Glutamatergic neuron (in vitro differentiated cells): ENCODE results near the gene CNTFR. TPM values are rescaled to one million over a fixed set of nuclear protein-coding genes. Genes with fewer than 3 reads are reported as not detected.
A peak's percentile ranks its signal among the peaks of the same experiment; 100 is the strongest.

Experiments used
- DNase-seq: peaks from one replicate; pipeline ENCODE4 v3.0.0; 2022
- H3K27ac Mint-ChIP-seq: one replicate; pipeline ENCODE4 v1.8.0; 2020; ENCODE audit warnings: mild to moderate bottlenecking, mixed read lengths, inconsistent platforms; ENCODE audit not compliant: unreplicated experiment
- H3K27me3 Mint-ChIP-seq: one replicate; pipeline ENCODE4 v1.8.0; 2020; ENCODE audit warnings: mild to moderate bottlenecking, moderate library complexity, mixed read lengths, inconsistent platforms; ENCODE audit not compliant: unreplicated experiment
- H3K36me3 Mint-ChIP-seq: one replicate; pipeline ENCODE4 v1.8.0; 2020; ENCODE audit warnings: mild to moderate bottlenecking, mixed read lengths, inconsistent platforms; ENCODE audit not compliant: unreplicated experiment
- H3K4me1 Mint-ChIP-seq: one replicate; pipeline ENCODE4 v1.8.0; 2020; ENCODE audit warnings: mild to moderate bottlenecking, low read depth, mixed read lengths, inconsistent platforms; ENCODE audit not compliant: unreplicated experiment
- H3K4me3 Mint-ChIP-seq: one replicate; pipeline ENCODE4 v1.8.0; 2020; ENCODE audit warnings: mild to moderate bottlenecking, mixed read lengths, inconsistent platforms; ENCODE audit not compliant: unreplicated experiment
- H3K9me3 Mint-ChIP-seq: one replicate; pipeline ENCODE4 v1.8.0; 2020; ENCODE audit warnings: mild to moderate bottlenecking, moderate library complexity, mixed read lengths, inconsistent platforms; ENCODE audit not compliant: unreplicated experiment
- total RNA-seq: library from RNA; stranded (reverse); fragmentation: NEBNext Ultra II Directional; extraction: Animal tissue kit (Norgen Biotek cat#: 25700); gene quantifications from one replicate; pipeline ENCODE4 v1.2.1, GENCODE V29; 2021; ENCODE audit not compliant: unreplicated experiment
- TF ChIP-seq, protein P1 (sequence below): fragments of 200-600 bp; sonication (generic); IDR thresholded peaks from one replicate; pipeline ENCODE4 v1.5.0; 2021; ENCODE audit not compliant: partially characterized antibody, unreplicated experiment

CNTFR gene
- total RNA-seq, 1 donor from 2014 or later: 170 TPM

DNA sequence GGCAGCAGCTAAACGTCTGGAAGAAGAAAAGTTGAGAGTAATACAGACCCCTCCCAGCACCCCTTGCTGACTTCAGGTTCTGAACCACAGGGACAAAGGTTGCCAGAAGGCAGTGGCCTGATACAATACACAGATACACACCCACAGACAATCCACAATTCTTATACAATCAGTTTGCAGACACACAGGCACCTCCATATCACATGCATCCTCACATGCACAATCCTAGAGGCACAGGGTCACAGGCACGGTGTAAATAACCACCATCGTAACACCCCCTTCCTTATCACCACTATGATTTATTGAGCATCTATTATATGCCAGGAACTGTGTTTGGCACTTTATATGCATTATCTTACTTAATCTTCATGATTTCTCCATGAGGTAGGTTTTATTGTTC, 8.2 kb downstream of the CNTFR start:
- peaks cover 12% of the 10 kb centered on the region for H3K9me3 Mint-ChIP-seq
- no peak for DNase-seq
- H3K4me1 Mint-ChIP-seq: peaks cover 64% of the 10 kb centered on the region
- H3K27ac Mint-ChIP-seq: peak overlapping the region; percentile 28
- H3K27me3 Mint-ChIP-seq: peaks cover 20% of the 10 kb centered on the region
- peaks cover 4% of the 10 kb centered on the region for H3K36me3 Mint-ChIP-seq
- H3K4me3 Mint-ChIP-seq: peak overlapping the region; percentile 32
- TF ChIP-seq, protein P1, sequence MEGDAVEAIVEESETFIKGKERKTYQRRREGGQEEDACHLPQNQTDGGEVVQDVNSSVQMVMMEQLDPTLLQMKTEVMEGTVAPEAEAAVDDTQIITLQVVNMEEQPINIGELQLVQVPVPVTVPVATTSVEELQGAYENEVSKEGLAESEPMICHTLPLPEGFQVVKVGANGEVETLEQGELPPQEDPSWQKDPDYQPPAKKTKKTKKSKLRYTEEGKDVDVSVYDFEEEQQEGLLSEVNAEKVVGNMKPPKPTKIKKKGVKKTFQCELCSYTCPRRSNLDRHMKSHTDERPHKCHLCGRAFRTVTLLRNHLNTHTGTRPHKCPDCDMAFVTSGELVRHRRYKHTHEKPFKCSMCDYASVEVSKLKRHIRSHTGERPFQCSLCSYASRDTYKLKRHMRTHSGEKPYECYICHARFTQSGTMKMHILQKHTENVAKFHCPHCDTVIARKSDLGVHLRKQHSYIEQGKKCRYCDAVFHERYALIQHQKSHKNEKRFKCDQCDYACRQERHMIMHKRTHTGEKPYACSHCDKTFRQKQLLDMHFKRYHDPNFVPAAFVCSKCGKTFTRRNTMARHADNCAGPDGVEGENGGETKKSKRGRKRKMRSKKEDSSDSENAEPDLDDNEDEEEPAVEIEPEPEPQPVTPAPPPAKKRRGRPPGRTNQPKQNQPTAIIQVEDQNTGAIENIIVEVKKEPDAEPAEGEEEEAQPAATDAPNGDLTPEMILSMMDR: no peak

- Mint-ChIP-seq H3K4me3 (peak overlapping the region; percentile 93), H3K9me3 (peaks cover 13% of the 10 kb centered on the region), H3K27ac (peak overlapping the region; percentile 86), H3K36me3 (peaks cover 4% of the 10 kb centered on the region), H3K4me1 (peaks cover 62% of the 10 kb centered on the region), H3K27me3 (peaks cover 24% of the 10 kb centered on the region)
- peak; percentile 34 for DNase-seq
- TF ChIP-seq, protein P1: no peak
Observed at GRCh38 chr9:34580358-34580757, 9.2 kb downstream of the CNTFR start.

- Mint-ChIP-seq H3K9me3 (peaks cover 13% of the 10 kb centered on the region), H3K27ac (peak overlapping the region; percentile 86), H3K36me3 (peaks cover 4% of the 10 kb centered on the region), H3K27me3 (peaks cover 24% of the 10 kb centered on the region), H3K4me1 (peaks cover 63% of the 10 kb centered on the region), H3K4me3 (peak overlapping the region; percentile 93)
- DNase-seq: no peak
- TF ChIP-seq, protein P1: no peak
Observed at GRCh38 chr9:34579808-34580163, 9.7 kb downstream of the CNTFR start.

DNA sequence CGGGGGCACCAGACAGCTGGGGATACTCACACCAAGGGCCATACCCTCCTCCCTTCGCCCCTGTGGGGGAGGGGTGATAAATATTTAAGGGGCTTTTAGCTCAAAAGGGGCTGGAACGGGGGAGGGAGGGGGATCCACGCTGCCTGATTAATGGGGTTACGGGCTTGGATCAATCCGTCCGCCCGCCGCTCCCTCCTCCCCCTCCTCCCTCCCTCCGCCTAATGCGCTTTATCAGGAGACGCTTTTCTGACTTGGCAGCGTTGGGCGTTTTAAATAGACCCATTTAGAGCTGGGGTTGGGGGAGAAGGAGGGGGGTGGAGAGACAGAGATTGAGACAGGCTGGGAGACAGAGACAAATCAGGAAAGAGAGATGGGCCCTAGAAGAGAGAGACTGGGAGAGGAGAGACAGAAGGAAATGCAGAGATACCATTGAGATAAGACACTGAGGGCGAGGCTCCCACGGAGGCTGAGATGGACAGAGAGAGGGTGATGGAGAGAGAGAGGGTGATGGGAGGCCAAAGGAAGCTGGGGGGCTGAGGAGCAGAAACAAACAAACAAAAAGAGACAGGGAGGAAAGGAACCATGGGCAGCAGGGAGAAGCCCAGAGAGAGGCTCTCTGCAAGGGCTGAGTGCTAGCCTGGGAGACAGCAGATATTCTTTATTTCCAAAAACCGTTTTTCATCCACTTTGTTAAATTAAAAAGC, 10.3 kb downstream of the CNTFR start:
- H3K4me1 Mint-ChIP-seq: peaks cover 64% of the 10 kb centered on the region

More for the DNA sequence above, 10.3 kb downstream of the CNTFR start:
- H3K9me3 Mint-ChIP-seq: peaks cover 12% of the 10 kb centered on the region
- DNase-seq: peak; percentile 73
- H3K27me3 Mint-ChIP-seq: peaks cover 24% of the 10 kb centered on the region
- H3K27ac Mint-ChIP-seq: peak overlapping the region; percentile 99
- peak overlapping the region; percentile 93 for H3K4me3 Mint-ChIP-seq
- TF ChIP-seq, protein P1: no peak
- H3K36me3 Mint-ChIP-seq: peaks cover 4% of the 10 kb centered on the region
